Right hindlimb (tissue), 1 donor: ENCODE data around the gene BPTF.
"Not testable (repeated sequence)": the region's sequence is repeated elsewhere in the genome, so short reads cannot be mapped to it uniquely, and the experiment has no call there.

Experiments
- DNase-seq: peaks from one replicate; pipeline ENCODE4 v3.0.0-alpha.2; 2018

Gene BPTF

GRCh38 chr17:67974598-67975066 lies 149.3 kb downstream of the BPTF start:
- DNase-seq = no peak

- DNase-seq = not testable (repeated sequence)
Observed at GRCh38 chr17:67976306-67976705, 151.0 kb downstream of the BPTF start.

- no peak for DNase-seq
Observed at GRCh38 chr17:67980456-67980855, 155.2 kb downstream of the BPTF start.

GRCh38 chr17:67980883-67981282 lies 155.6 kb downstream of the BPTF start:
- DNase-seq = not testable (repeated sequence)

GRCh38 chr17:67982034-67982640 lies 156.8 kb downstream of the BPTF start:
- DNase-seq = no peak

GRCh38 chr17:67982686-67983382 lies 157.5 kb downstream of the BPTF start:
- no peak for DNase-seq

GRCh38 chr17:67983383-67983688 lies 158.0 kb downstream of the BPTF start:
- DNase-seq = no peak

- DNase-seq = no peak
Observed at GRCh38 chr17:67990909-67991308, 165.6 kb downstream of the BPTF start.

GRCh38 chr17:67992548-67993152 lies 167.3 kb downstream of the BPTF start:
- peak; percentile 33 for DNase-seq

- peak; percentile 91 for DNase-seq
Observed at GRCh38 chr17:67993153-67993997, 168.1 kb downstream of the BPTF start.

GRCh38 chr17:67993998-67994361 lies 168.7 kb downstream of the BPTF start:
- DNase-seq = no peak

GRCh38 chr17:67994817-67995569 lies 169.7 kb downstream of the BPTF start:
- peak; percentile 28 for DNase-seq

- peak; percentile 54 for DNase-seq
Observed at GRCh38 chr17:67995570-67996263, 170.4 kb downstream of the BPTF start.

GRCh38 chr17:67996301-67997171 lies 171.2 kb downstream of the BPTF start, which contains the start of gene C17orf58:
Gene C17orf58 (minus strand): TSS chr17:67996469. CDS start chr17:67996198, 271 bp downstream.
- DNase-seq = peak; percentile 45

- no peak for DNase-seq
Observed at GRCh38 chr17:67998466-67998865, 173.2 kb downstream of the BPTF start.

- DNase-seq = no peak
Observed at GRCh38 chr17:67999291-67999911, 174.1 kb downstream of the BPTF start.

- DNase-seq = no peak
Observed at GRCh38 chr17:68004201-68004600, 178.9 kb downstream of the BPTF start.

- DNase-seq = no peak
Observed at GRCh38 chr17:68006797-68007196, 181.5 kb downstream of the BPTF start.

GRCh38 chr17:68011199-68011665 lies 185.9 kb downstream of the BPTF start:
- DNase-seq = peak; percentile 34

GRCh38 chr17:68013385-68013784 lies 188.1 kb downstream of the BPTF start:
- no peak for DNase-seq
